NCI-H345 treated with DMSO at 0.1 percent for 48 hours (cell line): ENCODE measurements around the gene XYLT1.

Experiments used
- DNase-seq: peaks from one replicate; lab custom pipeline; 2025; ENCODE audit not compliant: unreplicated experiment; lab: John Stamatoyannopoulos, UW

XYLT1 gene

DNA sequence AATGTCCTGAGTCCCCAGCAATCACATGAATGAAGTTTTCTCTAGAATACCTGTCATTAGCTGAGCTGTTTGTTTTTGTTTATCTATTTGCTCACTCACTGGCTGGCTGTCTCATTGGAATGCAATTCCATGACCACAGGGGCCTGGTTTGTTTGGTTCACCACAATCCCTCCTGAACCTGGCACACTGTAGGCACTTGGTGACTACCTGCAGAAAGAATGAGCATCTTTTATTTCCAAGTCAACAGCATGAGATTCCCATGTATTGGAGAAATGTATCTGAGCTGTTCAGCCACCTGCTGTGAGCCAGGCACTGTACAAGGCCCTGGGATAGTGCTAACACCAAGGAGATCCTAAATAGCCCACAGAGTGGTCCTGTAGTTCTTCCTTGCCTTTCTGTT, 345.1 kb downstream of the XYLT1 start:
- DNase-seq: no peak

GRCh38 chr16:17117906-17118577, 352.7 kb downstream of the XYLT1 start:
- no peak for DNase-seq

DNA sequence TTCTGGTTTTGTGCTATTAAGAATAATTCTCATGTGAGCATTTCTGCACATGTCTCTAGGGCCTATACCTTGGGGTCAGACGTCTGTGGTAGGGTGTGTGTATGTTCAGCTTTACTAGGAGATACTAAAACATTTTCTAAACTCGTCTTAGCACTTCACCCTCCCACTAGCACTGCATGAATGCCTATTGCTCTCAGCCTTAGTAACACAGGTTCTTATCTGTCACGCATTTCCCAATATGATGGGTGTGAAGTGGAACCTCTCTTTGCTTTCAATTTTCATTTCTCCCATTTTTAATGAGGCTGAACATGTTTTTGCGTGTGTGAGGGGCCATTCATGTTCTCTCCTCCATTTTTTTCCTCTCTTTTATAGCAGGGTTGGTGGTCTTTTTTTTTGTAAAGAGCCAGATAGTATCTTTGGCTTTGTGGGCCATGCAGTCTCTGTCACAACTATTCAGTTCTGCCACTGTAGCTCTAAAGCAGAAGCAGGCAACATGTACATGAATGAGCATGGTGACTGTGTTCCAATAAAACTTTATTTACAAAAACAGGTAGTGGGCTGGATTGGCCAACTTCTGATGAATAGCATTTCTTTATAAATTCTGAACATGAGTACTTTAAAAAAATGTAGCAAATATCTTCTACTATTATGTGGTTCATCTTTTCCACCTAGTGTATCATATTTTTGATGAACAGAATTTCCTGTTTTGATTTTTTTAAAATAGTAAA, 354.0 kb downstream of the XYLT1 start:
- no peak for DNase-seq

GRCh38 chr16:17109413-17109812, 361.3 kb downstream of the XYLT1 start:
- DNase-seq: no peak

DNA sequence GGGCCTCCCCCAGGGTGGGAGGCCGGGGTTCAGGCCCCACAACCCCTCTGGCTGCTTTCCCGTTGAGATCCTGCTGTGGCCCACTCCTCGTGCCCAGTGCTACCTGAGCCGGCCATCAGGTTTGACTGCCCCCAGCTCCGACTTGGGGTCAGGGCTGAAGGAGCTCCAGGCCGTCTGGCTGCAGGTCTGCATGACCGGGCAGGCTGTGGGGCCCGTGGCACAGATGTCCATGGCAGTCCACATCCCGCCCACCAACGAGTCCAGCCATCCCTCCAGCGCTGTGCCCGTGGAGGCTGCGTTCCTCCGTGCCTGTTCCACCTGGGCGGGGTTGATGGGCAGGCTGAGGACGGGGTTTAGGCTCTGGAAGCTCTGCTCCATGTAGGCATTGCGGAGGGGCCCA, 362.2 kb downstream of the XYLT1 start:
- DNase-seq: no peak

GRCh38 chr16:17107450-17107849, 363.3 kb downstream of the XYLT1 start:
- no peak for DNase-seq

DNA sequence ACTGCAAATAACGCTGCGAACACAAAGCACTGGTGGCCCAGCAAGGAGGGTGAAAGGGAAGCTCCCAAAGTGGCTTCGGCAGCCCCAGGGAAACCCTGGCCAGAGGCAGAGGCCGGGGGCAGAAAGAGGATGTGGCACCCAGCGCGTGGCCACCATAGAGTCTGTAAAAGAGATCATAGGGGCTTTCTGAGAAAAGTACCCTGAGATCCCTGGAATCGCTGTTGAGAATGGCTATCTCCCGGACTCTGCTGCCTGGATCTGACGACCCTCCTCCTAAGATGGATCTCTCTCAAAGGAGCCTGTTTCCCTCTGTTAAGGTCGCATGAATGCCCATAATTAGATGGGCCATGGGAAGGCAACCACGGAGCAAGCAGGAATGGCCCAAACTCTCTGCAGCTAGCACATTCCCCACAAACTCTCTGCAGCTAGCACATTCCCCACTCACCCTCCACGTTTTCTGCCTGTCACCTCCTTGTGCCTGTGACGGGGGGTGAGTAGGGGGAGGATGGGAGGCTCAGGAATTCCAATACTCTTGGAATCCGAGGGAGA, 364.4 kb downstream of the XYLT1 start:
- no peak for DNase-seq

GRCh38 chr16:17105239-17105797, 365.4 kb downstream of the XYLT1 start:
- no peak for DNase-seq

DNA sequence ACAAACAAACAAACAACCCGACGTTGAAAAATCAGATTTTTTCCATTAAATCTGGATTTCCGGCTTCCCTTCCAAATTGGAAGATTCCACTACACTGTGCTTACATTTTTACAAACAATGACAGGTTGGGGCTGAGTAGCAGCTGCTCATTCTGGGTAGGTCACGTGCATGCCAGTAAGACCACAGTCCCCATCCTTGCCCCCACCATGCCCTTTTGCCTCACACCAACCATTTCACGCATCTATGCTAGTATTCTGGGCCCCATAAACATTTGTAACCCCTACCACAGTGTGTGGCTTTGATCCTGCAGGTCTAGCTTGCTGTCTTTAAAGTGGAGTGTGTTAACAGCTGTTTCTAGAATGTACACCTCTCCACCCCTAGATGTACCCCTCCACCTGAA, 366.1 kb downstream of the XYLT1 start:
- DNase-seq: no peak

GRCh38 chr16:17103216-17103615, 367.5 kb downstream of the XYLT1 start:
- no peak for DNase-seq

- DNase-seq: no peak
These were observed 369.1 kb downstream of the XYLT1 start for GRCh38 chr16:17101646-17102045.

DNA sequence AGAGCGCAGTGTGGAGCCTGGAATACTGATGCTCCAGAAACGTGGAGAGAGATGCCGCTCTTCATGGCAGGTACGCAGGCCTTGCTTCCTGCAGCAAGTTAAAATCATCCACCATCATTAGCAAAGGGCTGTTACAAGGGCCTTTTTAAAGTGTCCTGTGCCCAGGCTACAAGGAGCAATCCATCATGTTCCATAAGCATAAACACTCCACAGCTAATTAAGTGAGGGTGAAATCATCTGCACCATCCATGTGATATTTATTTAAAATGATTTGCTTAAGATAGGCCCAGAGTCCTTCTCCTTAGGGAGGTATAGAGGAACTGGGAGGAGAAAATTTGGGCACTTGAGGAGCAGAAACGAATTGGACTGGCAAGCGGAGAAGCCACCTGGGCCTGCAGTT, 372.1 kb downstream of the XYLT1 start:
- DNase-seq: no peak

DNA sequence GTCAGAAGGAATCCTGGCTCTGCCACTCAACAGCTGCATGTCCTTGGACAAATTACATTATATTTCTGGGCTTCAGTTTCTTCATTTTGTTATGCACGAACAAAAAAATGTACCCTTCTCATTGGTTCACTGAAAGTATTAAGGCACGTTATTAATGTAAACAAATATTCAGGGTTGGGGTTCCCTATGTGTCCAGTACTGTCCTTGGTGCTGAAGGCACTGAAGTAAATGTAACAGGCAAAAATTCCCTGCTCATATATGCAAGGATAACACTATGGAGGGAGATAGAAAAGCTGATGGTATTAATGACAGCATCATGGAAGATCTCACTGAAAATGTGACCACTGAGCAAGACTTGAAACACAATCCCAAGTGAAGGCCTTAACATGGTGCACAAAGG, 386.6 kb downstream of the XYLT1 start:
- no peak for DNase-seq

DNA sequence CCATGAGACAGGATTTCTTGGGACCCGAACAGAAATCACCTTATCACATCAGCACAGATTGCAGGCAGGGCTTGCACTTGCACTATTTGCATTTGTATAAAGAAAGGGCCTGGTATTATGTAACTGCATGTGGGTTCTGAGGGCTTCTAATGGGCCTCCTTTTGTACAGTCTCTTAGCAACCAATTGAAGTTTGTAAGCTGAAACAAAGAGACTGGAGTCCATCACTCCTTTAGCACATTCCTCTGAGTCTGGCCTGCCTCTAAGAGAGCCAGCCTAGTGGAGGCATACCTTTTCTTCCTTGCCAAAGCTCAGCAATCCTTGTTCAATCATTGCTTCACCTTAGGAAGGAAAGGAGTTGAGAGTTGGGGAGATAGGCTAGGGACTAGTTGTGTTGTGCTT, 387.1 kb downstream of the XYLT1 start:
- DNase-seq: no peak

DNA sequence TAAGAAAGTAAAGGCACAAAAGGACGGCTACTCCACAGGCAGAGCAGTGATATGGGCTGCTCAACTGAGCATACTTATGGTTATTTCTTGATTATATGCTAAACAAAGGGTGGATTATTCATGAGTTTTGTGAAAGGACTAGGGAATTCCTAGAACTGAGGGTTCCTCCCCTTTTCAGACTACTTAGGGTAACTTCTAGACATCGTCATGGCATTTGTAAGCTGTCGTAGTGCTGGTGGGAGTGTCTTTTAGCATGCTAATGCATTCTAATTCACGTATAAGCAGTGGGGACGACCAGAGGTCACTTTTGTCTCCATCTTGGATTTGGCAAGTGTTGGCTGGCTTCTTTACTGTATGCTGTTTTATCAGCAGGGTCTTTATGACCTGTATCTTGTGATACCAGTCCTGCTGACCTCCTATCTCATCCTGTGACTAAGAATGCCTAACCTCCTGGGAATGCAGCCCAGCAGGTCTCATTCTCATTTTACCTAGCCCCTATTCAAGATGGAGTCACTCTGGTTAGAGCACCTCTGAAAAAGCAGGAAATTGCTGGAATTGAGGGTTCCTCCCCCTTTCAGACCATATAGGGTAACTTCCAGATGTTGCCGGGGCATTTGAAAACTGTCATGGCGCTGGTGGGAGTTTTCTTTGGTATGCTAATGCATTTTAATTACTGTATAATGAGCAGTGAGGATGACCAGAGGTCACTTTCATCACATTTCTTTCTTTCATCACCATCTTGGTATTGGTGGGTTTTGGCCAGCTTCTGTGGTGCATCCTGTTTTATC, 388.5 kb downstream of the XYLT1 start:
- DNase-seq: no peak

GRCh38 chr16:17080105-17080504, 390.7 kb downstream of the XYLT1 start:
- no peak for DNase-seq

GRCh38 chr16:17078931-17079631, 391.7 kb downstream of the XYLT1 start:
- DNase-seq: no peak

- no peak for DNase-seq
These were observed 393.8 kb downstream of the XYLT1 start for GRCh38 chr16:17076818-17077498.

DNA sequence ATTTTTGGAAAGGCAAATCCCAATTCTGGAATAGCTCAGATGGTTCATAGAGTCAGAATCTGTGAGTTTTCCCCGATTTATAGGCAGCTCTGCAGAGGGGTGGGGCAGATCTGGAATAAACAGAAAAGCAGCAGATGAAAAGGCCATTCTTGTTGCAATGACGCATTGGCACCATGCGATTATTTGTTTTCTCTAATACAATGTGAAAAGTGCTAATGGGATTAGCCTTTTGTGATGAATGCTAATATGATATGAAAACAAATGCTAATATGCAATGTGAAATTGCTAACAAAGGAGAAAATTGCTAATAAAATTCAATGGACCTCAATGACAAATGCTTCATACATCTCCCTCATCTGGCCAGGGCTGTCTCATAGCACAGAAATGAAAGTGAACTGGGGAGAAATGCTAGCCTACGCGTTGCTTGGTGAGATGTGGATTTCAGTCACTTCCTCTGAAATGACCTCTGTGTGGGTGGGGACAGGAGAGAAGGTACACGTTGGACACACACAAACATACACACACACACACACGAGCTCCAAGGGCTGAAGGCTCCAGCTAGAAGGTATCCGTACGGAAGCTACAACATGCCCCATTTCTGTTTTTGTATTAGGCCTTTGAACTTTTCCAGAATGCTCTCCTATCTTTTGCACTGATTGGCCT, 394.5 kb downstream of the XYLT1 start:
- no peak for DNase-seq

DNA sequence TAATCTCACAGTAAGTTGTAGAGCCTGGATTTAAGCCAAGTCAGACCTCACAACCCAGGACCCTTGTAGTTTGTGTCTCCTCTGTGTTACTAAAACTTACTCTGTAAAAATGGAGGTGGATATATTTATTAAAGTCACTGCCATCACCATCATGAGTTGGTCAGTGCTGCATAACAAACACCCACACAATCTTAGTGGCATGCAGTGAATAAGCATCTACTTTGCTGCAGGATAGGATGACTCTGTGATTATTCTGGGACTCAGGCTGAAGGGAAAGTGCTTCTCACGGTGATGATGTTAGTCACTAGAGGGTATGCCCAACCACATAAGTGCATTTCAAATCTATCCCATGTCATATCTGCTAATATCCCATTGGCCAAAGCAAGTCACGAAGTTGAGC, 398.7 kb downstream of the XYLT1 start:
- no peak for DNase-seq
